ENCODE results near the gene IGSF11. TPM values are rescaled to one million over a fixed set of nuclear protein-coding genes. Genes with fewer than 3 reads are reported as not detected.

IGSF11 gene
- total and polyA plus RNA-seq, 9 of the 15 experiments (the other 6 are each of a cell fraction or from before 2014, with no cell fraction given), result 1.2 to 2.8 (median 1.7) TPM

DNA sequence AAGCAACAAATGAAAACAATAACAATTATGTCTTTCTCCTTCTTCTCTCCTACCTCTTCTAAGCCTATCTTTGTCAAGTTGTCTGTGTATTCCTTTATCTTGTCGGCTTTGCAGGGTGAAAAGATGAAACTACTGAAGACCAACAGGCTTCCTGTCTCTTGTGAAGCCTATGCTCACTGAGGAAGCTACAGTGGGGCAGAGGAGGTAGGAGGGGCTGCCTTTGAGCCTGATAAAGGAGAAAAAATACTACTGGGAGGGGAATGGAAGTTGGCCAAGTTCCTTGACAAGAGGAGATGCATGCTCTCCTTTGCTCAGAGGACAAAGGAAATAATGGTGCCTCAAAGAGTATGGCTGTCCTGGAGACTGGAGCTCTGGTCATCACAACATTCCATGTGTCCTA lies 92.0 kb downstream of the IGSF11 start (continued):
- TF ChIP-seq, protein P1, sequence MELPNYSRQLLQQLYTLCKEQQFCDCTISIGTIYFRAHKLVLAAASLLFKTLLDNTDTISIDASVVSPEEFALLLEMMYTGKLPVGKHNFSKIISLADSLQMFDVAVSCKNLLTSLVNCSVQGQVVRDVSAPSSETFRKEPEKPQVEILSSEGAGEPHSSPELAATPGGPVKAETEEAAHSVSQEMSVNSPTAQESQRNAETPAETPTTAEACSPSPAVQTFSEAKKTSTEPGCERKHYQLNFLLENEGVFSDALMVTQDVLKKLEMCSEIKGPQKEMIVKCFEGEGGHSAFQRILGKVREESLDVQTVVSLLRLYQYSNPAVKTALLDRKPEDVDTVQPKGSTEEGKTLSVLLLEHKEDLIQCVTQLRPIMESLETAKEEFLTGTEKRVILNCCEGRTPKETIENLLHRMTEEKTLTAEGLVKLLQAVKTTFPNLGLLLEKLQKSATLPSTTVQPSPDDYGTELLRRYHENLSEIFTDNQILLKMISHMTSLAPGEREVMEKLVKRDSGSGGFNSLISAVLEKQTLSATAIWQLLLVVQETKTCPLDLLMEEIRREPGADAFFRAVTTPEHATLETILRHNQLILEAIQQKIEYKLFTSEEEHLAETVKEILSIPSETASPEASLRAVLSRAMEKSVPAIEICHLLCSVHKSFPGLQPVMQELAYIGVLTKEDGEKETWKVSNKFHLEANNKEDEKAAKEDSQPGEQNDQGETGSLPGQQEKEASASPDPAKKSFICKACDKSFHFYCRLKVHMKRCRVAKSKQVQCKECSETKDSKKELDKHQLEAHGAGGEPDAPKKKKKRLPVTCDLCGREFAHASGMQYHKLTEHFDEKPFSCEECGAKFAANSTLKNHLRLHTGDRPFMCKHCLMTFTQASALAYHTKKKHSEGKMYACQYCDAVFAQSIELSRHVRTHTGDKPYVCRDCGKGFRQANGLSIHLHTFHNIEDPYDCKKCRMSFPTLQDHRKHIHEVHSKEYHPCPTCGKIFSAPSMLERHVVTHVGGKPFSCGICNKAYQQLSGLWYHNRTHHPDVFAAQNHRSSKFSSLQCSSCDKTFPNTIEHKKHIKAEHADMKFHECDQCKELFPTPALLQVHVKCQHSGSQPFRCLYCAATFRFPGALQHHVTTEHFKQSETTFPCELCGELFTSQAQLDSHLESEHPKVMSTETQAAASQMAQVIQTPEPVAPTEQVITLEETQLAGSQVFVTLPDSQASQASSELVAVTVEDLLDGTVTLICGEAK (IDR thresholded peaks at IDR 0.05), result no peak
- TF ChIP-seq, protein P1 (CRISPR knock-in tag; IDR thresholded peaks at IDR 0.05), result no peak
- TF ChIP-seq CBFA2T3 (IDR thresholded peaks at IDR 0.05), result peak; percentile 14; the same call in 1 of the 2 replicates
- TF ChIP-seq TAF15 (IDR thresholded peaks at IDR 0.05; ENCODE audit: low read depth, low read length), result no peak
- 0 out of 2 replicates have a peak, but pooled peaks have one; percentile 26 for TF ChIP-seq ZNF384 (IDR thresholded peaks at IDR 0.05; ENCODE audit: low read depth, low read length)
